Stomach (tissue), 9 donors: ENCODE measurements around the gene VAV3. TPM values are rescaled to one million over a fixed set of nuclear protein-coding genes. Genes with fewer than 3 reads are reported as not detected.

Experiments used
- DNase-seq, 2 donors: peaks; one replicate each; pipeline versions ENCODE4 v3.0.0 to v3.0.0-alpha.2; 2013 to 2019
- H3K27ac ChIP-seq, 5 donors: fragments of 200-600 bp in 4 of 5; sonication (generic) in 4 of 5; one replicate each; pipeline ENCODE4 v1.5.1; 2013 to 2019; ENCODE audit warnings: mild to moderate bottlenecking in 1 of 5, moderate library complexity in 1 of 5
- H3K27me3 ChIP-seq, 3 donors: fragments of 200-600 bp; sonication (generic); one replicate each; pipeline ENCODE4 v1.5.1; 2017 to 2019; ENCODE audit warnings: mixed run types in 1 of 3
- H3K36me3 ChIP-seq, 4 donors: fragments of 200-600 bp; sonication (generic); 1 replicate in 3 of 4; 2 replicates in 1 of 4; pipeline ENCODE4 v1.5.1; 2016 to 2019
- H3K4me1 ChIP-seq, 4 donors: fragments of 200-600 bp; sonication (generic); one replicate each; pipeline ENCODE4 v1.5.1; 2016 to 2019
- H3K4me3 ChIP-seq, 4 donors: fragments of 200-600 bp; sonication (generic) in 3 of 4; one replicate each; pipeline ENCODE4 v1.5.1; 2016 to 2019; ENCODE audit warnings: mild to moderate bottlenecking in 1 of 4
- H3K9me3 ChIP-seq, 4 donors: fragments of 200-600 bp; sonication (generic); one replicate each; pipeline ENCODE4 v1.5.1; 2016 to 2019
- CTCF ChIP-seq, 7 experiments: fragments of 450-650 bp in 4 of 7; fragments of 200-600 bp in 3 of 7; sonication (generic) in 3 of 7; IDR thresholded peaks; one replicate each; pipeline ENCODE4 v1.5.1; 2016 to 2019; ENCODE audit warnings: antibody characterized with exemption in 7 of 7, control low read depth in 2 of 7, mild to moderate bottlenecking in 1 of 7
- EP300 ChIP-seq: sonication (generic); formaldehyde crosslinking; IDR thresholded peaks from one replicate; pipeline ENCODE4 v1.6.1; 2017; ENCODE audit warnings: antibody characterized with exemption
- POLR2A ChIP-seq, 4 donors: fragments of 450-650 bp; IDR thresholded peaks; one replicate each; pipeline ENCODE4 v1.6.1; 2016; ENCODE audit warnings: antibody characterized with exemption in 4 of 4, control low read depth in 2 of 4, mild to moderate bottlenecking in 1 of 4, moderate library complexity in 1 of 4
- POLR2AphosphoS5 ChIP-seq, 3 donors: sonication (generic); formaldehyde crosslinking; IDR thresholded peaks; one replicate each; pipeline ENCODE4 v1.6.1; 2016; ENCODE audit warnings: antibody characterized with exemption in 3 of 3
- WGBS, 5 donors: extraction: QIAGEN DNeasy Blood & Tissue Kit in 3 of 5; methylation state at CpG; one replicate each; pipeline versions ENCODE4 v1.1.5 to v1.1.7; 2013 to 2018; 5-methylcytosine and 5-hydroxymethylcytosine counted together
- intact Hi-C: fragments of 100-400 bp; cut with DNase I; formaldehyde crosslinking; loops from one replicate; pipeline ENCODE4 v1.15.1; 2023; ENCODE audit warnings: low total_unique reads
- polyA plus RNA-seq, 3 donors: library from polyadenylated mRNA; stranded (reverse); fragments of 200-250 nt; gene quantifications; one replicate each; pipeline ENCODE4 v1.2.3, GENCODE V29; 2013
- total RNA-seq, 5 donors: library from RNA; depleted of rRNA; stranded (reverse); fragments of >200 nt; gene quantifications; one replicate each; pipeline versions ENCODE4 v1.1.0 to v1.2.3, GENCODE V29; 2014 to 2016
- donor health status: healthy with polysubstance abuse.
- donor health status: Bipolar disorder and iron deficiency.
- donor health status: healthy.

VAV3 gene
- total and polyA plus RNA-seq, 8 donors = 5.7 to 29.3 (median 6.9) TPM

- Histone ChIP-seq H3K4me3 (no peak overlapping the region), H3K27ac (no peak overlapping the region), H3K9me3 (no peaks in the 10 kb centered on the region), H3K4me1 (peaks cover 0 to 6% (median 0%) of the 10 kb centered on the region in 4 donors), H3K36me3 (no peaks in the 10 kb centered on the region), H3K27me3 (no peaks in the 10 kb centered on the region)
- WGBS, 5 donors = 85 to 95% (median 93%) methylated on average over 7 of the region's 7 CpGs
- DNase-seq = no peak
- intact Hi-C loops = no loop called here
- TF ChIP-seq POLR2A (IDR thresholded peaks at IDR 0.05) = no peak
- no peak for TF ChIP-seq CTCF (IDR thresholded peaks at IDR 0.05)
- no peak for TF ChIP-seq EP300
- TF ChIP-seq POLR2AphosphoS5 (IDR thresholded peaks at IDR 0.05) = no peak
Observed at GRCh38 chr1:107661158-107661557, 303.8 kb downstream of the VAV3 start.

DNA sequence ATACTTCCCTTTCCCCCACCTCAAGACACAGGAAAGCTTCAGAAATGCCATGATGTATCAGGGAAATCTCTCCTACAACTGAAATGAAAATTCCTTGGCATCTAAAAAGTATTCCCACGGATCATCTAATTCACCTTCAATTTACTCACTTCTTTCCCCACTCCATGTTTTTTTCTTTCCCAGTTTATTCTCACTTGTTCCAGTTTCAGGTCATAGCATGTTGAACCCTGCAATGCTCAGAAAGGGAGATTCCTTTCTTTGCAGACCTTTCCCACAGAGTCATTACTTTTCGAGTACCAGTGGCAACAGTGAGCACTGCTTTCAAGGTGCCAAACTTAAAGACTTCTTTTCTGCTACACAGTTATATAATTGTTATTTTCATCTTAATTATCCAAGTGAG, 305.0 kb downstream of the VAV3 start:
- no peak overlapping the region for H3K4me3 ChIP-seq
- no peaks in the 10 kb centered on the region for H3K36me3 ChIP-seq
- 82 to 95% (median 87%) methylated on average over 2 of the region's 2 CpGs for WGBS, 5 donors
- H3K27ac ChIP-seq = no peak overlapping the region
- no peak for TF ChIP-seq POLR2A (IDR thresholded peaks at IDR 0.05)
- no peak for TF ChIP-seq POLR2AphosphoS5 (IDR thresholded peaks at IDR 0.05)
- no peak for TF ChIP-seq EP300
- TF ChIP-seq CTCF (IDR thresholded peaks at IDR 0.05) = no peak
- intact Hi-C loops = no loop called here
- no peak for DNase-seq
- peaks cover 0 to under 1% (median 0%) of the 10 kb centered on the region in 4 donors for H3K4me1 ChIP-seq
- no peaks in the 10 kb centered on the region for H3K27me3 ChIP-seq
- no peaks in the 10 kb centered on the region for H3K9me3 ChIP-seq

- Histone ChIP-seq H3K4me1 (no peaks in the 10 kb centered on the region), H3K4me3 (no peak overlapping the region), H3K27ac (no peak overlapping the region), H3K36me3 (no peaks in the 10 kb centered on the region), H3K9me3 (no peaks in the 10 kb centered on the region), H3K27me3 (no peaks in the 10 kb centered on the region)
- 79 to 91% (median 85%) methylated on average over 4 of the region's 4 CpGs for WGBS, 5 donors
- DNase-seq = no peak
- TF ChIP-seq EP300 (no peak), POLR2A (IDR thresholded peaks at IDR 0.05) (no peak), POLR2AphosphoS5 (IDR thresholded peaks at IDR 0.05) (no peak), CTCF (IDR thresholded peaks at IDR 0.05) (no peak)
- intact Hi-C loops = no loop called here
Observed at GRCh38 chr1:107657356-107657755, 307.6 kb downstream of the VAV3 start.

GRCh38 chr1:107653765-107654164, 311.2 kb downstream of the VAV3 start:
- TF ChIP-seq POLR2AphosphoS5 (IDR thresholded peaks at IDR 0.05) = no peak
- TF ChIP-seq POLR2A (IDR thresholded peaks at IDR 0.05) = no peak
- TF ChIP-seq EP300 = no peak
- TF ChIP-seq CTCF (IDR thresholded peaks at IDR 0.05) = no peak
- Histone ChIP-seq H3K27me3 (no peaks in the 10 kb centered on the region), H3K4me1 (no peaks in the 10 kb centered on the region), H3K36me3 (no peaks in the 10 kb centered on the region), H3K27ac (no peak overlapping the region), H3K4me3 (no peak overlapping the region), H3K9me3 (no peaks in the 10 kb centered on the region)
- 32 to 42% (median 38%) methylated on average over 2 of the region's 2 CpGs for WGBS, 5 donors
- no peak for DNase-seq
- intact Hi-C loops = no loop called here
